CD4-positive, alpha-beta T cell (primary cell): Measurements from ENCODE around the gene WFDC10A. TPM values are rescaled to one million over a fixed set of nuclear protein-coding genes. Genes with fewer than 3 reads are reported as not detected.

ENCODE experiments used
- ATAC-seq: fragments of 200-7000 bp; cut with Tn5 transposase; one replicate; pipeline ENCODE4 v1.10.0; 2022; ENCODE audit warnings: mild to moderate bottlenecking; ENCODE audit not compliant: poor library complexity
- CTCF ChIA-PET: fragments of 350-600 bp; sonication (Branson Sonifier 250); formaldehyde crosslinking; loops from one replicate; lab custom pipeline; 2021; ENCODE audit warnings: antibody characterized with exemption, inconsistent platforms; lab: Charles Lee
- POLR2A ChIA-PET: fragments of 350-600 bp; sonication (Branson Sonifier 250); formaldehyde crosslinking; loops from one replicate; lab custom pipeline; 2021; ENCODE audit warnings: antibody characterized with exemption, inconsistent platforms; lab: Charles Lee
- DNase-seq, 14 experiments: peaks; one replicate each; pipeline ENCODE4 v3.0.0-alpha.2; 2013 to 2020; ENCODE audit warnings: mixed read lengths in 2 of 14
- H3K27ac ChIP-seq, 2 donors: one replicate each; pipeline versions ENCODE4 v1.5.1 to v1.7.0; 2013; ENCODE audit warnings: low read length in 2 of 2, low read depth in 1 of 2, mild to moderate bottlenecking in 1 of 2
- H3K27me3 ChIP-seq, 2 experiments: 1 replicate in 1 of 2; 2 replicates in 1 of 2; pipeline versions ENCODE4 v1.6.1 to v1.7.0; 2013; ENCODE audit warnings: low read length in 2 of 2, control low read depth in 1 of 2, mild to moderate bottlenecking in 1 of 2, moderate library complexity in 1 of 2; ENCODE audit not compliant: insufficient read depth in 2 of 2, control insufficient read depth in 1 of 2
- H3K36me3 ChIP-seq: one replicate; pipeline ENCODE4 v1.6.1; 2013; ENCODE audit warnings: low read length, control low read depth; ENCODE audit not compliant: insufficient read depth
- H3K4me1 ChIP-seq: one replicate; pipeline ENCODE4 v1.6.1; 2013; ENCODE audit warnings: low read length, control low read depth; ENCODE audit not compliant: insufficient read depth
- H3K4me3 ChIP-seq: one replicate; pipeline ENCODE4 v1.5.1; 2013; ENCODE audit warnings: mild to moderate bottlenecking, low read length, moderate library complexity
- H3K9me3 ChIP-seq, 2 experiments: 1 replicate in 1 of 2; 2 replicates in 1 of 2; pipeline versions ENCODE4 v1.6.1 to v1.7.0; 2013; ENCODE audit warnings: low read length in 2 of 2, mild to moderate bottlenecking in 2 of 2, control low read depth in 1 of 2, moderate library complexity in 1 of 2; ENCODE audit not compliant: control insufficient read depth in 1 of 2, insufficient read depth in 1 of 2
- H3K27ac Mint-ChIP-seq: one replicate; pipeline ENCODE4 v1.8.0; 2020; ENCODE audit warnings: mixed read lengths
- H3K27me3 Mint-ChIP-seq: one replicate; pipeline ENCODE4 v1.8.0; 2021; ENCODE audit warnings: mixed read lengths
- H3K36me3 Mint-ChIP-seq: one replicate; pipeline ENCODE4 v1.8.0; 2021; ENCODE audit warnings: low read depth, mixed read lengths
- H3K4me1 Mint-ChIP-seq: one replicate; pipeline ENCODE4 v1.8.0; 2021; ENCODE audit warnings: low read depth, mixed read lengths
- H3K4me3 Mint-ChIP-seq: one replicate; pipeline ENCODE4 v1.8.0; 2020; ENCODE audit warnings: mild to moderate bottlenecking, mixed read lengths
- H3K9me3 Mint-ChIP-seq: one replicate; pipeline ENCODE4 v1.8.0; 2020; ENCODE audit warnings: mixed read lengths
- intact Hi-C, 2 experiments: fragments of 100-400 bp; cut with DNase I in 1 of 2; cut with micrococcal nuclease in 1 of 2; formaldehyde crosslinking; loops; one replicate each; pipeline versions ENCODE4 v1.15.1 to v1.9.0; 2023 to 2025; cut with DNase I, micrococcal nuclease
- total RNA-seq, 174 experiments: library from RNA in 2 of 174; stranded (reverse) in 2 of 174; gene quantifications; one replicate each; pipeline ENCODE4 v1.2.3 and lab custom pipeline; 2021 to 2026
- TF ChIP-seq, protein P1 (sequence below): fragments of 200-600 bp; IDR thresholded peaks from one replicate; pipeline ENCODE4 v1.8.0; 2022; ENCODE audit warnings: antibody characterized with exemption, mild to moderate bottlenecking

WFDC10A gene
- total RNA-seq, 2 experiments from 2014 or later, result not detected

DNA sequence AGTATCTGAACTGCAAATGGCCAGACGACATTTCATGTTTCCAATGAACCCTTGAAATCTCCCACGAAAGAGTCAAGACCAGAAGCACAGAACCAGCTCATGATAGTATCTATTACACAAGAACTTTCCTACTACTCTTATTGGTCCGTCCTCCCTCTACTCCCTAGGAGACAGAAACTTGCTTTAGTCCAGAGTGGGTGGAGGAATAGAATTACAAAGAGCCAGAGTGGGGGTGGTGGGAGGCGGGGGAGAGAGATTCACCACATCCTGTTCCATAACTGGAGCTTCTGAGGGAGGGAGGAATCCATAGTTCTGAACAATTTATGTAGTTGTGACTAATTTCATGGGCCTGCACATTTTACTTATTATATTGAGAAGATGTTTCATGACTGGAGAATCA, 18.5 kb upstream of the WFDC10A start:
- TF ChIP-seq, protein P1, sequence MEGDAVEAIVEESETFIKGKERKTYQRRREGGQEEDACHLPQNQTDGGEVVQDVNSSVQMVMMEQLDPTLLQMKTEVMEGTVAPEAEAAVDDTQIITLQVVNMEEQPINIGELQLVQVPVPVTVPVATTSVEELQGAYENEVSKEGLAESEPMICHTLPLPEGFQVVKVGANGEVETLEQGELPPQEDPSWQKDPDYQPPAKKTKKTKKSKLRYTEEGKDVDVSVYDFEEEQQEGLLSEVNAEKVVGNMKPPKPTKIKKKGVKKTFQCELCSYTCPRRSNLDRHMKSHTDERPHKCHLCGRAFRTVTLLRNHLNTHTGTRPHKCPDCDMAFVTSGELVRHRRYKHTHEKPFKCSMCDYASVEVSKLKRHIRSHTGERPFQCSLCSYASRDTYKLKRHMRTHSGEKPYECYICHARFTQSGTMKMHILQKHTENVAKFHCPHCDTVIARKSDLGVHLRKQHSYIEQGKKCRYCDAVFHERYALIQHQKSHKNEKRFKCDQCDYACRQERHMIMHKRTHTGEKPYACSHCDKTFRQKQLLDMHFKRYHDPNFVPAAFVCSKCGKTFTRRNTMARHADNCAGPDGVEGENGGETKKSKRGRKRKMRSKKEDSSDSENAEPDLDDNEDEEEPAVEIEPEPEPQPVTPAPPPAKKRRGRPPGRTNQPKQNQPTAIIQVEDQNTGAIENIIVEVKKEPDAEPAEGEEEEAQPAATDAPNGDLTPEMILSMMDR, result no peak
- H3K27ac Mint-ChIP-seq, result no peak overlapping the region
- ChIA-PET POLR2A (no interaction called here), CTCF (no interaction called here)
- H3K9me3 ChIP-seq, result peaks cover 7 to 8% of the 10 kb centered on the region in 2 experiments
- intact Hi-C loops, result no loop called here
- H3K4me1 Mint-ChIP-seq, result peaks cover 3% of the 10 kb centered on the region
- no peaks in the 10 kb centered on the region for H3K4me1 ChIP-seq
- no peak overlapping the region for H3K4me3 Mint-ChIP-seq
- peaks cover 25% of the 10 kb centered on the region for H3K27me3 Mint-ChIP-seq
- no peaks in the 10 kb centered on the region for H3K36me3 Mint-ChIP-seq
- H3K27ac ChIP-seq, result no peak overlapping the region
- H3K27me3 ChIP-seq, result peaks cover 0 to 7% of the 10 kb centered on the region in 2 experiments
- ATAC-seq, result no peak
- H3K9me3 Mint-ChIP-seq, result no peaks in the 10 kb centered on the region
- no peaks in the 10 kb centered on the region for H3K36me3 ChIP-seq
- H3K4me3 ChIP-seq, result no peak overlapping the region
- no peak for DNase-seq

DNA sequence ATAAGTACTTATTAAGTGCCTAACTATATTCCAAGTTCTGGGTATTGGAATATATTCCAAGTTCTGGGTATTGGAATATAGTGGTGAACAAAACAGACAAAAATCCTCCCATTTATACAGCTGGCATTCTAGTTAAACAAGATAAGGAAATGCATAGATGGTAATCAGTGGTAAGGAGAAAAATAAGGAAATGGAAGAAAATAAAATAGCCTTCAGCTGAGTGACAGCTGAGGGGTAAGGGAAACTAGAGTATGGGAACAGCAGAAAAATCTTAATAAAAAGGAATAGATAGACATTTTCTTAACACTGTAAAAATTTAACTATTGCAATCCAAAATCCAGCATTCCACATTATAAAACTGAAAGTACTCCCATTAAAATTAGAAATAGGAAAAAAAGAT, 17.2 kb upstream of the WFDC10A start:
- no peak overlapping the region for H3K4me3 ChIP-seq
- H3K27ac Mint-ChIP-seq, result no peak overlapping the region
- ChIA-PET POLR2A (no interaction called here), CTCF (no interaction called here)
- H3K27ac ChIP-seq, result no peak overlapping the region
- intact Hi-C loops, result no loop called here
- no peaks in the 10 kb centered on the region for H3K4me1 ChIP-seq
- no peak overlapping the region for H3K4me3 Mint-ChIP-seq
- H3K27me3 ChIP-seq, result peaks cover 0 to 7% of the 10 kb centered on the region in 2 experiments
- H3K9me3 Mint-ChIP-seq, result no peaks in the 10 kb centered on the region
- H3K27me3 Mint-ChIP-seq, result peaks cover 20% of the 10 kb centered on the region
- no peaks in the 10 kb centered on the region for H3K36me3 ChIP-seq
- no peaks in the 10 kb centered on the region for H3K4me1 Mint-ChIP-seq
- H3K9me3 ChIP-seq, result peaks cover 2 to 3% of the 10 kb centered on the region in 2 experiments
- no peaks in the 10 kb centered on the region for H3K36me3 Mint-ChIP-seq
- DNase-seq, result no peak
- TF ChIP-seq, protein P1, result no peak
- ATAC-seq, result no peak

DNA sequence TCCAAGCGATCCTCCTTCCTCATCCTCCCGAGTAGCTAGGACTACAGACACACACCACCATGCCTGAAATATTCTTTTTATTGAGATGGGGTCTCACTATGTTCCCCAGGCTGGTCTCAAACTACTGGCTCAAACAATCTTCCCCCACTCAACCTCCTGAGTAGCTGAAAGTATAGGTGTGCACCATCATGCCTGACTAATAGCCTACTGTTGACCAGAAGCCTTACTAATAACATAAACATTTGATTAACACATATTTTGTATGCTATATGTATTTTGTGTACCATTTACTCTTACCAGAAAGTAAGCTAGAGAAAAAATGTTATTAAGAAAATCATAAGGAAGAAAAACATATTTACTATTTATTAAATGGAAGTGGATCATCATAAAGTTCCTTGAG, 11.9 kb upstream of the WFDC10A start:
- Histone ChIP-seq H3K36me3 (no peaks in the 10 kb centered on the region), H3K4me3 (no peak overlapping the region), H3K27ac (no peak overlapping the region), H3K4me1 (no peaks in the 10 kb centered on the region), H3K9me3 (no peaks in the 10 kb centered on the region), H3K27me3 (peaks cover 0 to 7% of the 10 kb centered on the region in 2 experiments)
- ChIA-PET CTCF (no interaction called here), POLR2A (no interaction called here)
- Mint-ChIP-seq H3K4me3 (no peak overlapping the region), H3K36me3 (no peaks in the 10 kb centered on the region), H3K9me3 (no peaks in the 10 kb centered on the region), H3K4me1 (no peaks in the 10 kb centered on the region), H3K27ac (no peak overlapping the region), H3K27me3 (no peaks in the 10 kb centered on the region)
- intact Hi-C loops, result loop anchor here in 1 of 2 experiments (2.0 kb wide), 1 partner anchor 19 kb away; no protein-coding TSS in a partner anchor
- TF ChIP-seq, protein P1, result no peak
- DNase-seq (no peak), ATAC-seq (no peak)
